Nephron progenitor cell (in vitro differentiated cells): ENCODE measurements around the gene SELPLG.
A peak's percentile ranks its signal among the peaks of the same experiment; 100 is the strongest.

Experiments used
- DNase-seq: peaks from one replicate; pipeline ENCODE4 v3.0.0; 2021
- H3K27ac Mint-ChIP-seq: 2 replicates; pipeline ENCODE4 v1.8.0; 2021; ENCODE audit warnings: mild to moderate bottlenecking, moderate library complexity, mixed read lengths
- H3K27me3 Mint-ChIP-seq: 2 replicates; pipeline ENCODE4 v1.8.0; 2021; ENCODE audit warnings: mild to moderate bottlenecking, low read depth, mixed read lengths; ENCODE audit not compliant: poor library complexity
- H3K36me3 Mint-ChIP-seq: 2 replicates; pipeline ENCODE4 v1.8.0; 2021; ENCODE audit warnings: low read depth, mixed read lengths
- H3K4me1 Mint-ChIP-seq: 2 replicates; pipeline ENCODE4 v1.8.0; 2021; ENCODE audit warnings: mixed read lengths
- H3K4me3 Mint-ChIP-seq: 2 replicates; pipeline ENCODE4 v1.8.0; 2021; ENCODE audit warnings: mild to moderate bottlenecking, moderate library complexity, mixed read lengths
- H3K9me3 Mint-ChIP-seq: 2 replicates; pipeline ENCODE4 v1.8.0; 2021; ENCODE audit warnings: mild to moderate bottlenecking, moderate library complexity, mixed read lengths
- CTCF ChIP-seq: fragments of 200-600 bp; sonication (generic); IDR thresholded peaks from 2 replicates; pipeline ENCODE4 v1.5.0; 2021; ENCODE audit warnings: antibody characterized with exemption

Gene SELPLG

GRCh38 chr12:108633534-108634248, at the start of gene SELPLG:
TSS of gene SELPLG (minus strand) at chr12:108633894. CDS start at chr12:108624307, 9,587 bp downstream.
- TF ChIP-seq CTCF = no peak
- Mint-ChIP-seq H3K9me3 (no peaks in the 10 kb centered on the region), H3K36me3 (no peaks in the 10 kb centered on the region), H3K4me1 (peaks cover 51% of the 10 kb centered on the region), H3K27me3 (no peaks in the 10 kb centered on the region), H3K4me3 (no peak within 1 kb of the TSS), H3K27ac (no peak within 1 kb of the TSS)
- no peak for DNase-seq

GRCh38 chr12:108681317-108681716, 47.6 kb upstream of the SELPLG start:
- no peaks in the 10 kb centered on the region for H3K27me3 Mint-ChIP-seq
- no peak overlapping the region for H3K4me3 Mint-ChIP-seq
- H3K4me1 Mint-ChIP-seq = peaks cover 17% of the 10 kb centered on the region
- H3K27ac Mint-ChIP-seq = peak overlapping the region; percentile 21
- no peaks in the 10 kb centered on the region for H3K9me3 Mint-ChIP-seq
- no peak for DNase-seq
- H3K36me3 Mint-ChIP-seq = peaks cover 11% of the 10 kb centered on the region
- no peak for TF ChIP-seq CTCF

- DNase-seq = no peak
- Mint-ChIP-seq H3K4me1 (peaks cover 16% of the 10 kb centered on the region), H3K9me3 (no peaks in the 10 kb centered on the region), H3K4me3 (no peak overlapping the region), H3K36me3 (peaks cover 28% of the 10 kb centered on the region), H3K27me3 (no peaks in the 10 kb centered on the region), H3K27ac (no peak overlapping the region)
- no peak for TF ChIP-seq CTCF
These were observed 45.5 kb upstream of the SELPLG start for GRCh38 chr12:108679106-108679681.

- TF ChIP-seq CTCF = no peak
- DNase-seq = no peak
- peak overlapping the region; percentile 79 for H3K27ac Mint-ChIP-seq
- H3K4me1 Mint-ChIP-seq = peaks cover 16% of the 10 kb centered on the region
- no peaks in the 10 kb centered on the region for H3K9me3 Mint-ChIP-seq
- H3K4me3 Mint-ChIP-seq = no peak overlapping the region
- H3K36me3 Mint-ChIP-seq = peaks cover 35% of the 10 kb centered on the region
- H3K27me3 Mint-ChIP-seq = no peaks in the 10 kb centered on the region
These were observed 44.5 kb upstream of the SELPLG start for GRCh38 chr12:108678104-108678730.

- H3K9me3 Mint-ChIP-seq = no peaks in the 10 kb centered on the region
- H3K4me3 Mint-ChIP-seq = no peak overlapping the region
- peaks cover 16% of the 10 kb centered on the region for H3K4me1 Mint-ChIP-seq
- no peaks in the 10 kb centered on the region for H3K27me3 Mint-ChIP-seq
- DNase-seq = no peak
- peaks cover 42% of the 10 kb centered on the region for H3K36me3 Mint-ChIP-seq
- no peak overlapping the region for H3K27ac Mint-ChIP-seq
- no peak for TF ChIP-seq CTCF
These were observed 43.7 kb upstream of the SELPLG start for GRCh38 chr12:108677381-108677780.
